HCT116 (cell line): Measurements from ENCODE around the gene PBX1. TPM values are rescaled to one million over a fixed set of nuclear protein-coding genes. Genes with fewer than 3 reads are reported as not detected.

ENCODE experiments used
- ATAC-seq: fragments of 200-7000 bp; cut with Tn5 transposase; 2 replicates; pipeline ENCODE4 v1.9.1; 2020; ENCODE audit warnings: mild to moderate bottlenecking, moderate library complexity
- BruUV-seq: library from RNA; stranded (reverse); fragments of 400-500 nt; replicated peaks from 2 replicates; lab custom pipeline; 2021; lab: Mats Ljungman, UMichigan
- CTCF ChIA-PET: fragments of 300-600 bp; sonication (Branson Sonifier 250); formaldehyde crosslinking; loops from one replicate; lab custom pipeline; 2021; ENCODE audit warnings: antibody characterized with exemption; lab: Charles Lee
- POLR2A ChIA-PET: fragments of 300-600, 350-600 bp; sonication (Branson Sonifier 250); formaldehyde crosslinking; loops from one replicate; lab custom pipeline; 2021; ENCODE audit warnings: antibody characterized with exemption; lab: Charles Lee
- RAD21 ChIA-PET, 2 experiments: fragments of 300-600 bp; sonication (Branson Sonifier 250); formaldehyde crosslinking; loops; one replicate each; lab custom pipeline; 2023; ENCODE audit warnings: low total read pairs in 2 of 2; ENCODE audit not compliant: uncharacterized antibody in 2 of 2, unreplicated experiment in 2 of 2, low non-redundant PET in 1 of 2; lab: Charles Lee
- DNase-seq: peaks from one replicate; pipeline ENCODE4 v3.0.0-alpha.2; 2010; ENCODE audit warnings: low read depth, low spot score
- H2AFZ ChIP-seq: fragments of 200-600 bp; shearing (Covaris generic), sonication (generic); 2 replicates; pipeline ENCODE4 v1.6.1; 2017; ENCODE audit warnings: low read depth, mixed run types, mixed read lengths, antibody characterized with exemption, low read length; ENCODE audit not compliant: poor library complexity, severe bottlenecking
- H3K27ac ChIP-seq: 2 replicates; pipeline ENCODE4 v1.5.1; 2012; ENCODE audit warnings: low read depth, low read length
- H3K27me3 ChIP-seq: fragments of 200-600 bp; sonication (generic); 2 replicates; pipeline ENCODE4 v1.6.1; 2016; ENCODE audit warnings: mixed run types, low read length, mixed read lengths; ENCODE audit not compliant: insufficient read depth
- H3K36me3 ChIP-seq, 2 experiments: fragments of 200-500 bp in 1 of 2; fragments of 200-600 bp in 1 of 2; sonication (Bioruptor generic) in 1 of 2; sonication (generic) in 1 of 2; 2 replicates each; pipeline versions ENCODE4 v1.5.1 to v1.6.1; 2014 to 2016; ENCODE audit warnings: low read length in 2 of 2, inconsistent platforms in 1 of 2, mixed read lengths in 1 of 2, mixed run types in 1 of 2; ENCODE audit not compliant: insufficient read depth in 2 of 2, control insufficient read depth in 1 of 2
- H3K4me1 ChIP-seq, 2 experiments: fragments of 200-600 bp in 1 of 2; sonication (generic) in 1 of 2; 2 replicates each; pipeline versions ENCODE4 v1.5.1 to v1.6.1; 2012 to 2017; ENCODE audit warnings: low read length in 2 of 2, inconsistent platforms in 1 of 2, mild to moderate bottlenecking in 1 of 2, mixed read lengths in 1 of 2, mixed run types in 1 of 2, moderate library complexity in 1 of 2; ENCODE audit not compliant: insufficient read depth in 2 of 2, control insufficient read depth in 1 of 2
- H3K4me2 ChIP-seq: fragments of 200-600 bp; sonication (generic); 2 replicates; pipeline ENCODE4 v1.6.1; 2017; ENCODE audit warnings: mixed run types, low read length, mixed read lengths
- H3K4me3 ChIP-seq, 2 experiments: fragments of 200-600 bp in 1 of 2; sonication (generic) in 1 of 2; replicated peaks in 1 of 2; 2 replicates each; pipeline ENCODE4 v1.5.1; 2011 to 2016; ENCODE audit warnings: low read length in 2 of 2, control low read depth in 1 of 2, low read depth in 1 of 2, mild to moderate bottlenecking in 1 of 2, mixed read lengths in 1 of 2, mixed run types in 1 of 2
- H3K79me2 ChIP-seq: fragments of 200-600 bp; sonication (generic); 2 replicates; pipeline ENCODE4 v1.6.1; 2017; ENCODE audit warnings: mild to moderate bottlenecking, mixed run types, low read length, moderate library complexity, mixed read lengths; ENCODE audit not compliant: insufficient read depth
- H3K9ac ChIP-seq: fragments of 200-600 bp; sonication (generic); 2 replicates; pipeline ENCODE4 v1.6.1; 2016; ENCODE audit warnings: low read length, mixed read lengths
- H3K9me2 ChIP-seq: fragments of 200-600 bp; sonication (generic), shearing (Covaris generic); 2 replicates; pipeline ENCODE4 v1.6.1; 2017; ENCODE audit warnings: mixed run types, mild to moderate bottlenecking, moderate library complexity; ENCODE audit not compliant: insufficient read depth
- H3K9me3 ChIP-seq, 2 experiments: fragments of 200-500 bp in 1 of 2; fragments of 200-600 bp in 1 of 2; sonication (Bioruptor generic) in 1 of 2; sonication (generic) in 1 of 2; 2 replicates each; pipeline ENCODE4 v1.6.1; 2014 to 2017; ENCODE audit warnings: low read length in 2 of 2, mixed read lengths in 2 of 2, inconsistent platforms in 1 of 2, low read depth in 1 of 2, mild to moderate bottlenecking in 1 of 2, mixed run types in 1 of 2, moderate library complexity in 1 of 2; ENCODE audit not compliant: control insufficient read depth in 1 of 2, insufficient read depth in 1 of 2
- H4K20me1 ChIP-seq: fragments of 200-600 bp; sonication (generic), shearing (Covaris generic); 2 replicates; pipeline ENCODE4 v1.6.1; 2017; ENCODE audit warnings: mixed run types, mild to moderate bottlenecking, moderate library complexity; ENCODE audit not compliant: insufficient read depth
- CEBPB ChIP-seq: IDR thresholded peaks from 2 replicates; pipeline ENCODE4 v1.6.1; 2012; ENCODE audit warnings: low read depth
- EZH2phosphoT487 ChIP-seq: fragments of 200-600 bp; IDR thresholded peaks from 2 replicates; pipeline ENCODE4 v1.6.1; 2018; ENCODE audit warnings: antibody characterized with exemption, borderline replicate concordance
- JUND ChIP-seq: IDR thresholded peaks from 2 replicates; pipeline ENCODE4 v1.6.1; 2012
- MAX ChIP-seq: IDR thresholded peaks from 2 replicates; pipeline ENCODE4 v1.6.1; 2012
- POLR2A ChIP-seq: IDR thresholded peaks from 2 replicates; pipeline ENCODE4 v1.7.0; 2011; ENCODE audit warnings: borderline replicate concordance; ENCODE audit not compliant: insufficient read depth, insufficient read length; ENCODE audit errors: extremely low read depth
- YY1 ChIP-seq: IDR thresholded peaks from 2 replicates; pipeline ENCODE4 v1.6.1; 2011; ENCODE audit warnings: low read length, low read depth, moderate library complexity, mild to moderate bottlenecking; ENCODE audit not compliant: insufficient replicate concordance; ENCODE audit errors: extremely low read depth
- ZFX ChIP-seq: fragments of 450-650 bp; IDR thresholded peaks from 2 replicates; pipeline ENCODE4 v1.6.1; 2017
- ZNF274 ChIP-seq: fragments of 200-500 bp; sonication (Bioruptor generic); IDR thresholded peaks from 2 replicates; pipeline ENCODE4 v1.6.1; 2014; ENCODE audit warnings: mild to moderate bottlenecking, low read depth, low read length, inconsistent platforms
- intact Hi-C: fragments of 100-400 bp; cut with micrococcal nuclease; formaldehyde crosslinking; loops from 2 replicates; pipeline ENCODE4 v1.10.0; 2022
- total RNA-seq: library from RNA; stranded (reverse); gene quantifications from one replicate; pipeline ENCODE4 v1.2.1, GENCODE V29; 2021; ENCODE audit not compliant: unreplicated experiment
- TF ChIP-seq, protein P1 (sequence below), 3 experiments: fragments of 200-600 bp in 1 of 3; sonication (generic) in 1 of 3; IDR thresholded peaks in 2 of 3; conservative IDR thresholded peaks in 1 of 3; 2 replicates each; pipeline ENCODE4 v1.5.1; 2012 to 2017; ENCODE audit warnings: low read depth in 2 of 3, low read length in 2 of 3, antibody characterized with exemption in 1 of 3, borderline replicate concordance in 1 of 3, control low read depth in 1 of 3, mild to moderate bottlenecking in 1 of 3, mixed read lengths in 1 of 3, mixed run types in 1 of 3, moderate library complexity in 1 of 3; ENCODE audit not compliant: insufficient read depth in 1 of 3

Gene PBX1
- total RNA-seq, 1 experiment from 2014 or later: 29.6 TPM

- RAD21 ChIA-PET: no interaction called here
Observed at GRCh38 chr1:164790081-164790480, 231.1 kb downstream of the PBX1 start.

DNA sequence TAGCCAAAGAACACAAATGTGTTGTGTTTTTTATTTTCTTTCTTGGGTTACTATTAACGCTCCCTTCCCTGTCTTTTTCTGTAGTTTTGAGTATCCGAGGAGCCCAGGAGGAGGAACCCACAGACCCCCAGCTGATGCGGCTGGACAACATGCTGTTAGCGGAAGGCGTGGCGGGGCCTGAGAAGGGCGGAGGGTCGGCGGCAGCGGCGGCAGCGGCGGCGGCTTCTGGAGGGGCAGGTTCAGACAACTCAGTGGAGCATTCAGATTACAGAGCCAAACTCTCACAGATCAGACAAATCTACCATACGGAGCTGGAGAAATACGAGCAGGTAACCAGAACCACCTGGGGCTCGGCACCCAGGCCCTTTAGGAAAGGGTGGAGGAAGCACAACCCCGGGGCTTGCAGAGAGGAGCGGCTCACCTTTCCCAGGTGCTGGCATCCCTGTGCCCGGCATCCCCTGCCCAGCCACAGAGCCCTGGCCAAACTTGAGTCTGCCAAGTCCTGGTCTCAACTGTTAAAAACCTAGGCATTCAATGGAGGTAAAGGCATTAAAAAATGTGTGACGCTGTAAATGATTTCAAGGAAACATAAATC is 233.5 kb downstream of the PBX1 start:
- H2AFZ ChIP-seq: no peak overlapping the region
- ATAC-seq: no peak
- POLR2A ChIA-PET: no interaction called here
- intact Hi-C loops: no loop called here
- no peak overlapping the region for H3K4me3 ChIP-seq
- TF ChIP-seq CEBPB: no peak
- no peak for TF ChIP-seq EZH2phosphoT487
- no peak for TF ChIP-seq ZFX
- TF ChIP-seq YY1: no peak
- TF ChIP-seq ZNF274: no peak
- no peak for TF ChIP-seq POLR2A
- no peak for TF ChIP-seq MAX
- no peak for TF ChIP-seq JUND
- TF ChIP-seq, protein P1, sequence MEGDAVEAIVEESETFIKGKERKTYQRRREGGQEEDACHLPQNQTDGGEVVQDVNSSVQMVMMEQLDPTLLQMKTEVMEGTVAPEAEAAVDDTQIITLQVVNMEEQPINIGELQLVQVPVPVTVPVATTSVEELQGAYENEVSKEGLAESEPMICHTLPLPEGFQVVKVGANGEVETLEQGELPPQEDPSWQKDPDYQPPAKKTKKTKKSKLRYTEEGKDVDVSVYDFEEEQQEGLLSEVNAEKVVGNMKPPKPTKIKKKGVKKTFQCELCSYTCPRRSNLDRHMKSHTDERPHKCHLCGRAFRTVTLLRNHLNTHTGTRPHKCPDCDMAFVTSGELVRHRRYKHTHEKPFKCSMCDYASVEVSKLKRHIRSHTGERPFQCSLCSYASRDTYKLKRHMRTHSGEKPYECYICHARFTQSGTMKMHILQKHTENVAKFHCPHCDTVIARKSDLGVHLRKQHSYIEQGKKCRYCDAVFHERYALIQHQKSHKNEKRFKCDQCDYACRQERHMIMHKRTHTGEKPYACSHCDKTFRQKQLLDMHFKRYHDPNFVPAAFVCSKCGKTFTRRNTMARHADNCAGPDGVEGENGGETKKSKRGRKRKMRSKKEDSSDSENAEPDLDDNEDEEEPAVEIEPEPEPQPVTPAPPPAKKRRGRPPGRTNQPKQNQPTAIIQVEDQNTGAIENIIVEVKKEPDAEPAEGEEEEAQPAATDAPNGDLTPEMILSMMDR (IDR thresholded peaks at IDR 0.05 in 2 of 3, conservative IDR thresholded peaks at IDR 0.05 in 1 of 3; ENCODE audit: borderline replicate concordance in 1 of 3, insufficient read depth in 1 of 3, low read depth in 2 of 3, low read length in 2 of 3): no peak
- H4K20me1 ChIP-seq: no peaks in the 10 kb centered on the region
- no peaks in the 10 kb centered on the region for H3K9me2 ChIP-seq
- CTCF ChIA-PET: no interaction called here
- H3K79me2 ChIP-seq: no peaks in the 10 kb centered on the region
- H3K4me2 ChIP-seq: no peak overlapping the region
- no peak overlapping the region for H3K9ac ChIP-seq
- H3K27ac ChIP-seq: no peak overlapping the region
- peaks cover 9 to 12% of the 10 kb centered on the region in 2 experiments; a peak in 3 of 4 replicates for H3K4me1 ChIP-seq
- RAD21 ChIA-PET: no interaction called here
- no peaks in the 10 kb centered on the region for H3K36me3 ChIP-seq
- no peak for DNase-seq
- no TSS peak for BruUV-seq
- no peaks in the 10 kb centered on the region for H3K27me3 ChIP-seq
- no peaks in the 10 kb centered on the region for H3K9me3 ChIP-seq

More at GRCh38 chr1:164790081-164790480, 231.1 kb downstream of the PBX1 start:
- Histone ChIP-seq H4K20me1 (no peaks in the 10 kb centered on the region), H2AFZ (no peak overlapping the region), H3K9ac (no peak overlapping the region), H3K4me1 (peaks cover 20 to 25% of the 10 kb centered on the region in 2 experiments; a peak in 3 of 4 replicates), H3K4me2 (no peak overlapping the region), H3K36me3 (no peaks in the 10 kb centered on the region), H3K9me3 (no peaks in the 10 kb centered on the region), H3K9me2 (no peaks in the 10 kb centered on the region), H3K4me3 (no peak overlapping the region), H3K79me2 (no peaks in the 10 kb centered on the region), H3K27ac (no peak overlapping the region), H3K27me3 (no peaks in the 10 kb centered on the region)
- ChIA-PET POLR2A (no interaction called here), CTCF (no interaction called here)
- no TSS peak for BruUV-seq
- intact Hi-C loops: no loop called here
- no peak for ATAC-seq
- TF ChIP-seq YY1: no peak
- no peak for TF ChIP-seq MAX
- DNase-seq: no peak
